HepG2 (cell line): ENCODE measurements around the gene CLIC4. TPM values are rescaled to one million over a fixed set of nuclear protein-coding genes. Genes with fewer than 3 reads are reported as not detected.
"Not testable (repeated sequence)": the region's sequence is repeated elsewhere in the genome, so short reads cannot be mapped to it uniquely, and the experiment has no call there.

Experiments used
- ATAC-seq: fragments of 200-7000 bp; cut with Tn5 transposase; 3 replicates; pipeline ENCODE4 v1.9.1; 2020; ENCODE audit warnings: mild to moderate bottlenecking, moderate library complexity
- BruUV-seq: library from RNA; stranded (reverse); fragments of 400-500 nt; replicated peaks from 2 replicates; lab custom pipeline; 2021; lab: Mats Ljungman, UMichigan
- CTCF ChIA-PET: fragments of 300-600 bp; formaldehyde crosslinking; extraction: SDS; loops from one replicate; lab custom pipeline; 2021; ENCODE audit warnings: low total read pairs, inconsistent platforms, low intra/inter-chr PET ratio; lab: Yijun Ruan, JAX
- POLR2A ChIA-PET: fragments of 350-600 bp; sonication (Branson Sonifier 250); formaldehyde crosslinking; loops from one replicate; lab custom pipeline; 2020; ENCODE audit warnings: antibody characterized with exemption, inconsistent platforms; lab: Yijun Ruan, JAX
- DNase-seq: peaks from one replicate; pipeline ENCODE4 v3.0.0-alpha.2; 2015; ENCODE audit warnings: low spot score
- FAIRE-seq: peaks from 3 replicates; lab custom pipeline; 2011; peaks lifted over from hg19 to GRCh38; lab: Jason Lieb, UNC
- H2AFZ ChIP-seq: one replicate; pipeline ENCODE4 v1.6.1; 2011; ENCODE audit warnings: low read length, inconsistent platforms
- H3K27ac ChIP-seq: fragments of 300-600 bp; 3 replicates; pipeline ENCODE4 v1.8.0; 2011; ENCODE audit warnings: mixed run types, mild to moderate bottlenecking, mixed read lengths, low read length, inconsistent platforms; ENCODE audit not compliant: insufficient read depth; ENCODE audit errors: extremely low read length
- H3K27me3 ChIP-seq, 2 experiments: fragments of 200-600 bp in 1 of 2; 2 replicates in 1 of 2; 3 replicates in 1 of 2; pipeline versions ENCODE4 v1.6.0 to v1.8.0; 2011; ENCODE audit warnings: low read length in 2 of 2, mild to moderate bottlenecking in 2 of 2, moderate library complexity in 2 of 2, inconsistent platforms in 1 of 2; ENCODE audit not compliant: insufficient read depth in 2 of 2, control insufficient read depth in 1 of 2
- H3K36me3 ChIP-seq, 2 experiments: fragments of 200-600 bp in 1 of 2; replicated peaks in 1 of 2; 2 replicates in 1 of 2; 3 replicates in 1 of 2; pipeline versions ENCODE4 v1.5.1 to v1.8.0; 2011; ENCODE audit warnings: low read length in 2 of 2, inconsistent platforms in 1 of 2; ENCODE audit not compliant: insufficient read depth in 2 of 2, control insufficient read depth in 1 of 2
- H3K4me1 ChIP-seq: 2 replicates; pipeline ENCODE4 v1.5.1; 2012; ENCODE audit warnings: low read length, inconsistent platforms; ENCODE audit not compliant: insufficient read depth
- H3K4me2 ChIP-seq: 2 replicates; pipeline ENCODE4 v1.6.0; 2011; ENCODE audit warnings: low read depth, low read length, inconsistent platforms
- H3K4me3 ChIP-seq, 3 experiments: fragments of 200-600 bp in 1 of 3; sonication (generic), shearing (Covaris generic) in 1 of 3; replicated peaks in 1 of 3; 2 replicates each; pipeline ENCODE4 v1.5.1; 2011 to 2016; ENCODE audit warnings: low read length in 3 of 3, inconsistent platforms in 2 of 3, low read depth in 2 of 3, mild to moderate bottlenecking in 2 of 3, control low read depth in 1 of 3, mixed read lengths in 1 of 3; ENCODE audit not compliant: insufficient read depth in 1 of 3
- H3K79me2 ChIP-seq: one replicate; pipeline ENCODE4 v1.6.1; 2011; ENCODE audit warnings: low read length, inconsistent platforms; ENCODE audit not compliant: insufficient read depth
- H3K9ac ChIP-seq: 2 replicates; pipeline ENCODE4 v1.6.0; 2011; ENCODE audit warnings: mild to moderate bottlenecking, low read depth, low read length, inconsistent platforms; ENCODE audit not compliant: insufficient read depth
- H3K9me3 ChIP-seq: 2 replicates; pipeline ENCODE4 v1.5.1; 2012; ENCODE audit warnings: mild to moderate bottlenecking, low read length
- H4K20me1 ChIP-seq: 2 replicates; pipeline ENCODE4 v1.6.0; 2011; ENCODE audit warnings: inconsistent platforms, mild to moderate bottlenecking, low read length, moderate library complexity; ENCODE audit not compliant: insufficient read depth
- MEIS1 ChIP-seq: sonication (generic); formaldehyde crosslinking; IDR thresholded peaks from 2 replicates; pipeline ENCODE4 v1.9.0; 2021; ENCODE audit warnings: mild to moderate bottlenecking, missing genetic modification reagents, moderate library complexity, borderline replicate concordance
- NR2F6 ChIP-seq, 2 experiments: IDR thresholded peaks; 2 replicates each; pipeline ENCODE4 v1.6.1; 2016; ENCODE audit warnings: antibody characterized with exemption in 1 of 2, mild to moderate bottlenecking in 1 of 2
- PPARG ChIP-seq: conservative IDR thresholded peaks from 2 replicates; pipeline ENCODE4 v1.6.1; 2016; ENCODE audit warnings: missing biosample characterization, missing genetic modification reagents
- RXRA ChIP-seq: sonication (generic); formaldehyde crosslinking; IDR thresholded peaks from 2 replicates; pipeline ENCODE4 v1.5.1; 2020; ENCODE audit warnings: missing genetic modification reagents
- SOX6 ChIP-seq, 2 experiments: fragments of 450-650 bp in 1 of 2; sonication (generic) in 1 of 2; formaldehyde crosslinking in 1 of 2; IDR thresholded peaks; 2 replicates each; pipeline versions ENCODE4 v1.4.0 to v1.6.1; 2017 to 2020; ENCODE audit warnings: antibody characterized with exemption in 1 of 2, mild to moderate bottlenecking in 1 of 2, missing genetic modification reagents in 1 of 2
- SRSF9 ChIP-seq: fragments of 200-400 bp; formaldehyde crosslinking; IDR thresholded peaks from 2 replicates; pipeline ENCODE4 v1.6.1; 2018; ENCODE audit warnings: borderline replicate concordance, mild to moderate bottlenecking, low read depth, low read length; ENCODE audit not compliant: insufficient read depth, poor library complexity, severe bottlenecking
- ZBTB1 ChIP-seq: sonication (generic); formaldehyde crosslinking; IDR thresholded peaks from 2 replicates; pipeline ENCODE4 v1.4.0; 2020; ENCODE audit warnings: missing genetic modification reagents, borderline replicate concordance
- ZEB1 ChIP-seq: IDR thresholded peaks from 2 replicates; pipeline ENCODE4 v1.6.1; 2012; ENCODE audit warnings: mild to moderate bottlenecking, low read depth, inconsistent platforms; ENCODE audit not compliant: insufficient replicate concordance
- WGBS: methylation state at CpG from one replicate; pipeline ENCODE4 v1.1.6; 2017; ENCODE audit warnings: low lambda C conversion rate; 5-methylcytosine and 5-hydroxymethylcytosine counted together
- in situ Hi-C: cut with HindIII; loops from 2 replicates; pipeline ENCODE4 v1.10.0; 2017; ENCODE audit warnings: low pct_unique_long_range_greater_than_20kb; ENCODE audit not compliant: extremely low pct_ligation_motif_present
- intact Hi-C: fragments of 100-400 bp; cut with micrococcal nuclease; formaldehyde crosslinking; loops from one replicate; pipeline ENCODE4 v1.10.0; 2022; ENCODE audit not compliant: unreplicated experiment
- polyA plus RNA-seq, 8 experiments: library from polyadenylated mRNA; depleted of rRNA in 3 of 8; stranded (reverse) in 7 of 8; unstranded in 1 of 8; fragments of >200 nt; fragmentation: Illumina TruSeq in 4 of 8; extraction: Trizol in 4 of 8; gene quantifications; 2 replicates each; pipeline versions ENCODE4 v1.2.1 to v1.2.3, GENCODE V29; 2011 to 2016; ENCODE audit warnings: low read depth in 4 of 8, missing spikeins in 1 of 8, mixed read lengths in 1 of 8; ENCODE audit not compliant: insufficient read depth in 1 of 8
- total RNA-seq, 5 experiments: library from RNA; depleted of rRNA; stranded (reverse); fragments of >200 nt; fragmentation: Illumina TruSeq; extraction: Trizol; gene quantifications; 2 replicates each; pipeline ENCODE4 v1.2.3, GENCODE V29; 2016; ENCODE audit warnings: low read depth in 1 of 5
- TF ChIP-seq, protein P1 (sequence below): sonication (generic); formaldehyde crosslinking; IDR thresholded peaks from 2 replicates; pipeline ENCODE4 v1.4.0; 2020; ENCODE audit warnings: missing genetic modification reagents, borderline replicate concordance
- TF ChIP-seq, protein P2 (sequence below): sonication (generic); formaldehyde crosslinking; IDR thresholded peaks from 2 replicates; pipeline ENCODE4 v1.4.0; 2020; ENCODE audit warnings: missing genetic modification reagents, mild to moderate bottlenecking, borderline replicate concordance
- TF ChIP-seq, protein P3 (sequence below): sonication (generic); formaldehyde crosslinking; IDR thresholded peaks from 2 replicates; pipeline ENCODE4 v1.4.0; 2020; ENCODE audit warnings: missing genetic modification reagents, borderline replicate concordance

CLIC4 gene
- total and polyA plus RNA-seq, 2 of the 13 experiments (the other 11 are each of a cell fraction or from before 2014, with no cell fraction given): 23.3 to 77.4 TPM

DNA sequence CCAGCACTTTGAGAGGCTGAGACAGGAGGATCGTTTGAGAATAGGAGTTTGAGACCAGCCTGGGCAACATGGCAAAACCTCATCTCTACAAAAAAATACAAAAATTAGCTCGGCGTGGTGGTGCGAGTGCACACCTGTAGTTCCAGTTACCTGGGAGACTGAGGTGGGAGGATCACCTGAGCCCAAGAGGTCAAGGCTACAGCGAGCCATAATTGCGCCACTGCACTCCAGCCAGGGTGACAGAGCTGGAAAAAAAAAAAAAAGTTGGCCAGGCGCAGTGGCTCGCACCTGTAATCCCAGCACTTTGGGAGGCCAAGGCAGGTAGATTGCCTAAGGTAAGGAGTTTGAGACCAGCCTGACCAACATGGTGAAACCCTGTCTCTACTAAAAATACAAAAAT is 46.9 kb upstream of the CLIC4 start:
- H3K79me2 ChIP-seq, in situ Hi-C loops, H3K27me3 ChIP-seq, CTCF ChIA-PET, FAIRE-seq, BruUV-seq, H3K4me2 ChIP-seq, H3K9me3 ChIP-seq, intact Hi-C loops, H2AFZ ChIP-seq, H3K36me3 ChIP-seq, H3K9ac ChIP-seq, H3K27ac ChIP-seq, H3K4me3 ChIP-seq, DNase-seq, ATAC-seq, H4K20me1 ChIP-seq: not testable (repeated sequence)
- POLR2A ChIA-PET: interaction anchor here (0.6 to 3.2 kb wide), 2 partner anchors 27 to 875 kb away, joined by 4 to 10 read pairs; no protein-coding TSS in a partner anchor
- TF ChIP-seq, protein P1, sequence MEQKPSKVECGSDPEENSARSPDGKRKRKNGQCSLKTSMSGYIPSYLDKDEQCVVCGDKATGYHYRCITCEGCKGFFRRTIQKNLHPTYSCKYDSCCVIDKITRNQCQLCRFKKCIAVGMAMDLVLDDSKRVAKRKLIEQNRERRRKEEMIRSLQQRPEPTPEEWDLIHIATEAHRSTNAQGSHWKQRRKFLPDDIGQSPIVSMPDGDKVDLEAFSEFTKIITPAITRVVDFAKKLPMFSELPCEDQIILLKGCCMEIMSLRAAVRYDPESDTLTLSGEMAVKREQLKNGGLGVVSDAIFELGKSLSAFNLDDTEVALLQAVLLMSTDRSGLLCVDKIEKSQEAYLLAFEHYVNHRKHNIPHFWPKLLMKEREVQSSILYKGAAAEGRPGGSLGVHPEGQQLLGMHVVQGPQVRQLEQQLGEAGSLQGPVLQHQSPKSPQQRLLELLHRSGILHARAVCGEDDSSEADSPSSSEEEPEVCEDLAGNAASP: peak; percentile 25; the same call in 1 of the 2 replicates
- peak; percentile 32; the same call in 1 of the 2 replicates for TF ChIP-seq RXRA
- TF ChIP-seq NR2F6 (IDR thresholded peaks at IDR 0.05): peak; percentile 58; the same call in 1 of the 2 replicates
- TF ChIP-seq NR2F6 (CRISPR knock-in tag; IDR thresholded peaks at IDR 0.05): peak; percentile 72; the same call in 1 of the 2 replicates
- TF ChIP-seq, protein P2, sequence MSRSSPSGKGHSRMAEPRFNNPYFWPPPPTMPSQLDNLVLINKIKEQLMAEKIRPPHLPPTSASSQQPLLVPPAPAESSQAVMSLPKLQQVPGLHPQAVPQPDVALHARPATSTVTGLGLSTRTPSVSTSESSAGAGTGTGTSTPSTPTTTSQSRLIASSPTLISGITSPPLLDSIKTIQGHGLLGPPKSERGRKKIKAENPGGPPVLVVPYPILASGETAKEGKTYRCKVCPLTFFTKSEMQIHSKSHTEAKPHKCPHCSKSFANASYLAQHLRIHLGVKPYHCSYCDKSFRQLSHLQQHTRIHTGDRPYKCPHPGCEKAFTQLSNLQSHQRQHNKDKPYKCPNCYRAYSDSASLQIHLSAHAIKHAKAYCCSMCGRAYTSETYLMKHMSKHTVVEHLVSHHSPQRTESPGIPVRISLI: peak; percentile 80
- peak; percentile 81 for TF ChIP-seq ZEB1
- peaks cover 67% of the 10 kb centered on the region for H3K4me1 ChIP-seq
- 19% methylated on average over 8 of the region's 8 CpGs for WGBS

DNA sequence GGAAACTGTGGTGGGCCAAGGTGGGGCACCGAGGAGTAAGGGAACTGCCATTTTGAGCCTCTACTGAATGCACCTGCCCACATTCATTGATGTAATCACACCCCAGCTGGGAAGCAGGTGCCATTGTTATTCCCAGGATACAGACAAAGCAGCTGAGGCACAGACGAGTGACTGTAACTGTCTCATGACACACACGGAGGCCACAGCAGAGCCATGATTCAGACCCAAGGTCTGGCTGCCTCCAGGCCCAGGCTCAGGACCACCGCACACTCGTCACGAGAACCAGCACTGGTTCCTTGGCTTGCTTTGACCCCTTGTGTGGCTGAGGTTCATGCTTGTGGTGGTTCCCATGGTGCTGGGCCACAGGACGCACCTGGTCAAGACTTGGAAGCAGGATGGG is 45.6 kb upstream of the CLIC4 start:
- WGBS: 56% methylated on average over 3 of the region's 7 CpGs
- TF ChIP-seq ZBTB1 (CRISPR knock-in tag): no peak
- TF ChIP-seq SOX6 (IDR thresholded peaks at IDR 0.05): no peak
- no peak for TF ChIP-seq SOX6 (CRISPR knock-in tag; IDR thresholded peaks at IDR 0.05)
- TF ChIP-seq MEIS1 (CRISPR knock-in tag): no peak
- no peak for TF ChIP-seq PPARG (CRISPR knock-in tag)
- TF ChIP-seq SRSF9: no peak
- TF ChIP-seq, protein P3, sequence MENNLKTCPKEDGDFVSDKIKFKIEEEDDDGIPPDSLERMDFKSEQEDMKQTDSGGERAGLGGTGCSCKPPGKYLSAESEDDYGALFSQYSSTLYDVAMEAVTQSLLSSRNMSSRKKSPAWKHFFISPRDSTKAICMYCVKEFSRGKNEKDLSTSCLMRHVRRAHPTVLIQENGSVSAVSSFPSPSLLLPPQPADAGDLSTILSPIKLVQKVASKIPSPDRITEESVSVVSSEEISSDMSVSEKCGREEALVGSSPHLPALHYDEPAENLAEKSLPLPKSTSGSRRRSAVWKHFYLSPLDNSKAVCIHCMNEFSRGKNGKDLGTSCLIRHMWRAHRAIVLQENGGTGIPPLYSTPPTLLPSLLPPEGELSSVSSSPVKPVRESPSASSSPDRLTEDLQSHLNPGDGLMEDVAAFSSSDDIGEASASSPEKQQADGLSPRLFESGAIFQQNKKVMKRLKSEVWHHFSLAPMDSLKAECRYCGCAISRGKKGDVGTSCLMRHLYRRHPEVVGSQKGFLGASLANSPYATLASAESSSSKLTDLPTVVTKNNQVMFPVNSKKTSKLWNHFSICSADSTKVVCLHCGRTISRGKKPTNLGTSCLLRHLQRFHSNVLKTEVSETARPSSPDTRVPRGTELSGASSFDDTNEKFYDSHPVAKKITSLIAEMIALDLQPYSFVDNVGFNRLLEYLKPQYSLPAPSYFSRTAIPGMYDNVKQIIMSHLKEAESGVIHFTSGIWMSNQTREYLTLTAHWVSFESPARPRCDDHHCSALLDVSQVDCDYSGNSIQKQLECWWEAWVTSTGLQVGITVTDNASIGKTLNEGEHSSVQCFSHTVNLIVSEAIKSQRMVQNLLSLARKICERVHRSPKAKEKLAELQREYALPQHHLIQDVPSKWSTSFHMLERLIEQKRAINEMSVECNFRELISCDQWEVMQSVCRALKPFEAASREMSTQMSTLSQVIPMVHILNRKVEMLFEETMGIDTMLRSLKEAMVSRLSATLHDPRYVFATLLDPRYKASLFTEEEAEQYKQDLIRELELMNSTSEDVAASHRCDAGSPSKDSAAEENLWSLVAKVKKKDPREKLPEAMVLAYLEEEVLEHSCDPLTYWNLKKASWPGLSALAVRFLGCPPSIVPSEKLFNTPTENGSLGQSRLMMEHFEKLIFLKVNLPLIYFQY: no peak
- TF ChIP-seq, all 625 proteins: peak for 0
- H3K79me2 ChIP-seq: no peaks in the 10 kb centered on the region
- in situ Hi-C loops: no loop called here
- DNase-seq (no peak), FAIRE-seq (no peak), ATAC-seq (no peak)
- H3K4me1 ChIP-seq: peaks cover 60% of the 10 kb centered on the region
- no peak overlapping the region for H3K4me3 ChIP-seq
- peaks cover 2 to 4% of the 10 kb centered on the region in 2 experiments; a peak in 1 of 5 replicates for H3K27me3 ChIP-seq
- no peaks in the 10 kb centered on the region for H4K20me1 ChIP-seq
- ChIA-PET POLR2A (interaction anchor here (3.2 kb wide), 1 partner anchor 25 kb away, joined by 10 read pairs; no protein-coding TSS in a partner anchor), CTCF (no interaction called here)
- intact Hi-C loops: no loop called here
- no peaks in the 10 kb centered on the region for H3K36me3 ChIP-seq
- no peak overlapping the region for H3K27ac ChIP-seq
- no peaks in the 10 kb centered on the region for H3K9me3 ChIP-seq
- H2AFZ ChIP-seq: no peak overlapping the region
- BruUV-seq: no TSS peak
- H3K9ac ChIP-seq: no peak overlapping the region
- no peak overlapping the region; the same call in 1 of the 2 replicates for H3K4me2 ChIP-seq
